ENCODE data around the gene F12.

The F12 gene

GRCh38 chr5:177425801-177426565 lies 16.6 kb upstream of the F12 start:
- DNase-seq = peak; percentile 100
- H3K27ac ChIP-seq (ENCODE audit: low read depth, low read length) = peak overlapping the region; percentile 82
- H2BK5ac ChIP-seq (ENCODE audit: low read depth, low read length, poor library complexity) = peak overlapping the region; percentile 89
- H3K79me2 ChIP-seq (ENCODE audit: control insufficient read depth, insufficient read depth, low read length, poor library complexity) = peaks cover 5% of the 10 kb centered on the region
- peak overlapping the region; percentile 80 for H3K4me3 ChIP-seq (ENCODE audit: low read depth, low read length)
- peak overlapping the region; percentile 84 for H2BK120ac ChIP-seq (ENCODE audit: insufficient read depth, low read length, poor library complexity)
- no CpG with 5 or more reads among the region's 52 CpGs for WGBS (ENCODE audit: extremely low coverage, insufficient coverage, insufficient read length)
- no peaks in the 10 kb centered on the region for H3K27me3 ChIP-seq (ENCODE audit: insufficient read depth, low read length)
- H3K4me2 ChIP-seq (ENCODE audit: low read length) = peak overlapping the region; percentile 70
- H3K14ac ChIP-seq (ENCODE audit: low read length) = peak overlapping the region; percentile 93
- peak overlapping the region; percentile 92 for H4K91ac ChIP-seq (ENCODE audit: low read depth, low read length)
- H4K8ac ChIP-seq (ENCODE audit: low read depth, low read length) = peak overlapping the region; percentile 95
- peaks cover 9% of the 10 kb centered on the region for H3K79me1 ChIP-seq (ENCODE audit: low read length)
- H3K18ac ChIP-seq (ENCODE audit: low read length) = peak overlapping the region; percentile 82
- H4K12ac ChIP-seq (ENCODE audit: low read depth, low read length) = peak overlapping the region; percentile 92
- no peaks in the 10 kb centered on the region for H3K9me3 ChIP-seq (ENCODE audit: insufficient read depth, low read depth, low read length)
- H3K23ac ChIP-seq (ENCODE audit: low read length) = no peak overlapping the region
- H3K9ac ChIP-seq (ENCODE audit: low read length) = peak overlapping the region; percentile 85
- H2AK5ac ChIP-seq (ENCODE audit: low read length) = peak overlapping the region; percentile 69
- peaks cover 0 to 2% of the 10 kb centered on the region in 2 experiments for H3K36me3 ChIP-seq (ENCODE audit: control insufficient read depth in 1 of 2, insufficient read depth in 2 of 2, low read length in 2 of 2)
- H3K4ac ChIP-seq (ENCODE audit: low read depth, low read length) = peak overlapping the region; percentile 42
- H3K4me1 ChIP-seq (ENCODE audit: control insufficient read depth in 1 of 2, insufficient read depth in 2 of 2, low read length in 2 of 2) = peaks cover 13 to 14% of the 10 kb centered on the region in 2 experiments
- peak overlapping the region; percentile 74 for H2BK12ac ChIP-seq (ENCODE audit: low read length)
- H2AFZ ChIP-seq (ENCODE audit: insufficient read depth, low read length, poor library complexity) = peak overlapping the region; percentile 63

DNA sequence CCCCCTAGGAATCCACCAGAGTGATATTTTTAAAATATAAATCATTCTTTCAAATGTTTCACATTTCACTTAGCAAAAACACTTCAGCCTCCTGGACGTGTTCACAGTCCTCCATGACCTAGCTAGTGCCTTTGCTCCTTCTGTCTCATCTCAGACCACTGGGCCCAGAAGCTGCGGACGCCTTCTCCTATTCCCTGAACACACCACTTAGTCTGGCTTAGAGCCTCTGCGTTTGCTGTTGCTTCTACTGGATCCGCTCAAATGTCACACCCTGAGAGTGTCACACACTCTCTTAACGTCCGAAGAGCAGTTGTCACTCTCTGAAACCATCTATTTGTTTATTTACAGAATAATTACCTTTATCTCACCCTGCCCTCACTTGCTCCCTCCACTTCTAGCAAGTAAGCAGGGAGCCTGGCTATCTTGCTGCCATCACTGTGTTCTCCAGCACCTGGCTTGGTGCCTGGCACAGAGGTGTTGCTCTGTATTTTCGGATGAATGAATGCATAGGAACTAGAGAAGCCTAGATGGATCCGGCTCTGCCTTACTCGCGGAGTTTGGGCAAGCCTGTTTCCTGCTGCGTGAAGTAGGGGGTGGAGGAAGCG lies 15.9 kb upstream of the F12 start:
- peak overlapping the region; percentile 54 for H2BK120ac ChIP-seq (ENCODE audit: insufficient read depth, low read length, poor library complexity)
- peak overlapping the region; percentile 79 for H4K12ac ChIP-seq (ENCODE audit: low read depth, low read length)
- H3K27ac ChIP-seq (ENCODE audit: low read depth, low read length) = peak overlapping the region; percentile 82
- peak overlapping the region; percentile 74 for H2BK12ac ChIP-seq (ENCODE audit: low read length)
- H4K8ac ChIP-seq (ENCODE audit: low read depth, low read length) = peak overlapping the region; percentile 95
- H2AFZ ChIP-seq (ENCODE audit: insufficient read depth, low read length, poor library complexity) = peak overlapping the region; percentile 59
- H4K91ac ChIP-seq (ENCODE audit: low read depth, low read length) = peak overlapping the region; percentile 92
- H3K4me1 ChIP-seq (ENCODE audit: control insufficient read depth in 1 of 2, insufficient read depth in 2 of 2, low read length in 2 of 2) = peaks cover 13 to 14% of the 10 kb centered on the region in 2 experiments
- peak overlapping the region; percentile 18 for H2BK5ac ChIP-seq (ENCODE audit: low read depth, low read length, poor library complexity)
- H2AK5ac ChIP-seq (ENCODE audit: low read length) = peak overlapping the region; percentile 69
- peaks cover 9% of the 10 kb centered on the region for H3K79me1 ChIP-seq (ENCODE audit: low read length)
- H3K36me3 ChIP-seq (ENCODE audit: control insufficient read depth in 1 of 2, insufficient read depth in 2 of 2, low read length in 2 of 2) = peaks cover 0 to 2% of the 10 kb centered on the region in 2 experiments
- peaks cover 5% of the 10 kb centered on the region for H3K79me2 ChIP-seq (ENCODE audit: control insufficient read depth, insufficient read depth, low read length, poor library complexity)
- peak overlapping the region; percentile 70 for H3K4me2 ChIP-seq (ENCODE audit: low read length)
- no peak overlapping the region for H3K23ac ChIP-seq (ENCODE audit: low read length)
- H3K4ac ChIP-seq (ENCODE audit: low read depth, low read length) = peak overlapping the region; percentile 42
- H3K4me3 ChIP-seq (ENCODE audit: low read depth, low read length) = peak overlapping the region; percentile 80
- no CpG with 5 or more reads among the region's 13 CpGs for WGBS (ENCODE audit: extremely low coverage, insufficient coverage, insufficient read length)
- peak overlapping the region; percentile 42 for H3K9ac ChIP-seq (ENCODE audit: low read length)
- no peak for DNase-seq
- H3K9me3 ChIP-seq (ENCODE audit: insufficient read depth, low read depth, low read length) = no peaks in the 10 kb centered on the region
- peak overlapping the region; percentile 64 for H3K14ac ChIP-seq (ENCODE audit: low read length)
- peak overlapping the region; percentile 34 for H3K18ac ChIP-seq (ENCODE audit: low read length)
- no peaks in the 10 kb centered on the region for H3K27me3 ChIP-seq (ENCODE audit: insufficient read depth, low read length)

DNA sequence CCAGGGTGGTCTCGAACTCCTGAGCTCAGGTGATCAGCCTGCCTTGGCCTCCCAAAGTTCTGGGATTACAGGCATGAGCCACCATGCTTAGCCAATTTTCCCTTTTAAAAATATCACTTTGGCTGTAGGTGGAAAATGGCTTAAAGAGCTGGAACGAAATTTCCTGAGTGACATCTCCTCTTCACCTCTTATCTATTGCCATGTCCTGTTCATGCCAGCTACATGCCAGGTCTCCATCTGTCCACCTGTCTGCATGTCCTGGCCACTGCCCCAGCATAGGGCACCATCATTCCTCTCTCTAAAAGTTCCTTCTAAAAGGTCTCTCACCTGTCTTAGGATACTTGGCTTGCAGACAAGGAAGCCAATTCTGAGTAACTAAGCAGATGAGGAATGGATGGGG lies 14.3 kb upstream of the F12 start:
- no peak overlapping the region for H4K91ac ChIP-seq (ENCODE audit: low read depth, low read length)
- no peak overlapping the region for H3K4me3 ChIP-seq (ENCODE audit: low read depth, low read length)
- DNase-seq = no peak
- no peak overlapping the region for H3K14ac ChIP-seq (ENCODE audit: low read length)
- H3K36me3 ChIP-seq (ENCODE audit: control insufficient read depth in 1 of 2, insufficient read depth in 2 of 2, low read length in 2 of 2) = no peaks in the 10 kb centered on the region
- no peak overlapping the region for H2BK12ac ChIP-seq (ENCODE audit: low read length)
- no peak overlapping the region for H2AFZ ChIP-seq (ENCODE audit: insufficient read depth, low read length, poor library complexity)
- no peak overlapping the region for H3K9ac ChIP-seq (ENCODE audit: low read length)
- H3K27me3 ChIP-seq (ENCODE audit: insufficient read depth, low read length) = no peaks in the 10 kb centered on the region
- H3K4me2 ChIP-seq (ENCODE audit: low read length) = no peak overlapping the region
- no peak overlapping the region for H2AK5ac ChIP-seq (ENCODE audit: low read length)
- peaks cover 9% of the 10 kb centered on the region for H3K79me1 ChIP-seq (ENCODE audit: low read length)
- WGBS (ENCODE audit: extremely low coverage, insufficient coverage, insufficient read length) = no CpG with 5 or more reads among the region's 2 CpGs
- peaks cover 5% of the 10 kb centered on the region for H3K79me2 ChIP-seq (ENCODE audit: control insufficient read depth, insufficient read depth, low read length, poor library complexity)
- H4K12ac ChIP-seq (ENCODE audit: low read depth, low read length) = no peak overlapping the region
- H3K18ac ChIP-seq (ENCODE audit: low read length) = no peak overlapping the region
- H3K4me1 ChIP-seq (ENCODE audit: control insufficient read depth in 1 of 2, insufficient read depth in 2 of 2, low read length in 2 of 2) = peaks cover 13 to 14% of the 10 kb centered on the region in 2 experiments
- H3K23ac ChIP-seq (ENCODE audit: low read length) = no peak overlapping the region
- no peak overlapping the region for H2BK5ac ChIP-seq (ENCODE audit: low read depth, low read length, poor library complexity)
- no peak overlapping the region for H3K4ac ChIP-seq (ENCODE audit: low read depth, low read length)
- no peak overlapping the region for H2BK120ac ChIP-seq (ENCODE audit: insufficient read depth, low read length, poor library complexity)
- no peaks in the 10 kb centered on the region for H3K9me3 ChIP-seq (ENCODE audit: insufficient read depth, low read depth, low read length)
- no peak overlapping the region for H4K8ac ChIP-seq (ENCODE audit: low read depth, low read length)
- H3K27ac ChIP-seq (ENCODE audit: low read depth, low read length) = no peak overlapping the region

- Histone ChIP-seq H4K8ac (ENCODE audit: low read depth, low read length) (no peak overlapping the region), H3K4me2 (ENCODE audit: low read length) (no peak overlapping the region), H3K4me3 (ENCODE audit: low read depth, low read length) (no peak overlapping the region), H3K27ac (ENCODE audit: low read depth, low read length) (no peak overlapping the region), H3K79me2 (ENCODE audit: control insufficient read depth, insufficient read depth, low read length, poor library complexity) (peaks cover 2% of the 10 kb centered on the region), H4K12ac (ENCODE audit: low read depth, low read length) (no peak overlapping the region), H2AK5ac (ENCODE audit: low read length) (no peak overlapping the region), H2AFZ (ENCODE audit: insufficient read depth, low read length, poor library complexity) (no peak overlapping the region), H3K14ac (ENCODE audit: low read length) (no peak overlapping the region), H3K9me3 (ENCODE audit: insufficient read depth, low read depth, low read length) (no peaks in the 10 kb centered on the region), H3K23ac (ENCODE audit: low read length) (no peak overlapping the region), H3K4ac (ENCODE audit: low read depth, low read length) (no peak overlapping the region), H3K79me1 (ENCODE audit: low read length) (peaks cover 6% of the 10 kb centered on the region), H3K4me1 (ENCODE audit: control insufficient read depth in 1 of 2, insufficient read depth in 2 of 2, low read length in 2 of 2) (peaks cover 4 to 5% of the 10 kb centered on the region in 2 experiments), H3K36me3 (ENCODE audit: control insufficient read depth in 1 of 2, insufficient read depth in 2 of 2, low read length in 2 of 2) (no peaks in the 10 kb centered on the region), H3K9ac (ENCODE audit: low read length) (no peak overlapping the region), H2BK5ac (ENCODE audit: low read depth, low read length, poor library complexity) (no peak overlapping the region), H3K18ac (ENCODE audit: low read length) (no peak overlapping the region), H2BK120ac (ENCODE audit: insufficient read depth, low read length, poor library complexity) (no peak overlapping the region), H3K27me3 (ENCODE audit: insufficient read depth, low read length) (no peaks in the 10 kb centered on the region), H2BK12ac (ENCODE audit: low read length) (no peak overlapping the region), H4K91ac (ENCODE audit: low read depth, low read length) (no peak overlapping the region)
- DNase-seq = no peak
- WGBS (ENCODE audit: extremely low coverage, insufficient coverage, insufficient read length) = no CpG with 5 or more reads among the region's 6 CpGs
These were observed 11.9 kb upstream of the F12 start for GRCh38 chr5:177421062-177421798.
